H9 (cell line): ENCODE measurements around the gene FLT3LG. TPM values are rescaled to one million over a fixed set of nuclear protein-coding genes. Genes with fewer than 3 reads are reported as not detected.
A peak's percentile ranks its signal among the peaks of the same experiment; 100 is the strongest.

Source experiments
- DNase-seq: peaks from one replicate; pipeline ENCODE4 v3.0.0-alpha.2; 2017
- H2AFZ ChIP-seq: one replicate; pipeline ENCODE4 v1.6.1; 2013; ENCODE audit warnings: mild to moderate bottlenecking, low read length, control low read depth, moderate library complexity
- H2AK5ac ChIP-seq: 2 replicates; pipeline ENCODE4 v1.6.1; 2013; ENCODE audit warnings: low read length, control low read depth, mixed read lengths; ENCODE audit not compliant: insufficient read length
- H2BK120ac ChIP-seq: one replicate; pipeline ENCODE4 v1.6.1; 2013; ENCODE audit warnings: low read depth, mild to moderate bottlenecking, low read length, control low read depth, inconsistent platforms; ENCODE audit not compliant: poor library complexity, severe bottlenecking
- H2BK12ac ChIP-seq: 2 replicates; pipeline ENCODE4 v1.6.1; 2013; ENCODE audit warnings: low read length, control low read depth, mixed read lengths, low read depth; ENCODE audit not compliant: insufficient read length
- H2BK15ac ChIP-seq: 2 replicates; pipeline ENCODE4 v1.6.1; 2013; ENCODE audit warnings: low read depth, low read length, control low read depth
- H2BK20ac ChIP-seq: one replicate; pipeline ENCODE4 v1.6.1; 2013; ENCODE audit warnings: low read depth, mild to moderate bottlenecking, low read length, control low read depth, inconsistent platforms; ENCODE audit not compliant: poor library complexity, severe bottlenecking
- H2BK5ac ChIP-seq: 2 replicates; pipeline ENCODE4 v1.6.1; 2013; ENCODE audit warnings: low read length, control low read depth, mixed read lengths; ENCODE audit not compliant: insufficient read length
- H3K14ac ChIP-seq: 2 replicates; pipeline ENCODE4 v1.6.1; 2013; ENCODE audit warnings: low read length, control low read depth; ENCODE audit not compliant: insufficient read depth
- H3K18ac ChIP-seq: 2 replicates; pipeline ENCODE4 v1.6.1; 2013; ENCODE audit warnings: low read depth, mild to moderate bottlenecking, mixed read lengths, low read length, control low read depth; ENCODE audit not compliant: insufficient read length
- H3K23ac ChIP-seq: 2 replicates; pipeline ENCODE4 v1.6.1; 2013; ENCODE audit warnings: low read length, control low read depth, mixed read lengths, low read depth; ENCODE audit not compliant: insufficient read length
- H3K23me2 ChIP-seq: 2 replicates; pipeline ENCODE4 v1.6.1; 2013; ENCODE audit warnings: low read depth, mild to moderate bottlenecking, mixed read lengths, low read length, control low read depth; ENCODE audit not compliant: insufficient read length, poor library complexity, severe bottlenecking
- H3K27ac ChIP-seq: 2 replicates; pipeline ENCODE4 v1.5.1; 2013; ENCODE audit warnings: low read length, control low read depth, mixed read lengths, low read depth; ENCODE audit not compliant: insufficient read length
- H3K27me3 ChIP-seq: 2 replicates; pipeline ENCODE4 v1.6.1; 2013; ENCODE audit warnings: low read length, control low read depth, inconsistent platforms; ENCODE audit not compliant: insufficient read depth
- H3K4ac ChIP-seq: 2 replicates; pipeline ENCODE4 v1.6.1; 2013; ENCODE audit warnings: low read depth, mild to moderate bottlenecking, control low read depth, inconsistent platforms, low read length, moderate library complexity
- H3K4me1 ChIP-seq: 2 replicates; pipeline ENCODE4 v1.6.1; 2013; ENCODE audit warnings: low read length, control low read depth, inconsistent platforms; ENCODE audit not compliant: insufficient read depth
- H3K4me2 ChIP-seq: 2 replicates; pipeline ENCODE4 v1.6.1; 2013; ENCODE audit warnings: low read length, control low read depth, mixed read lengths; ENCODE audit not compliant: insufficient read length, insufficient read depth
- H3K56ac ChIP-seq: 2 replicates; pipeline ENCODE4 v1.6.1; 2013; ENCODE audit warnings: low read depth, mild to moderate bottlenecking, mixed read lengths, low read length, control low read depth; ENCODE audit not compliant: insufficient read length
- H3K79me1 ChIP-seq: 2 replicates; pipeline ENCODE4 v1.6.1; 2013; ENCODE audit warnings: low read depth, mild to moderate bottlenecking, moderate library complexity, low read length, control low read depth, inconsistent platforms; ENCODE audit not compliant: insufficient read depth, poor library complexity, severe bottlenecking
- H3K79me2 ChIP-seq: 2 replicates; pipeline ENCODE4 v1.6.1; 2013; ENCODE audit warnings: low read length, control low read depth, inconsistent platforms; ENCODE audit not compliant: insufficient read depth
- H3K9ac ChIP-seq: 2 replicates; pipeline ENCODE4 v1.6.1; 2013; ENCODE audit warnings: low read length, control low read depth, mixed read lengths; ENCODE audit not compliant: insufficient read length; ENCODE audit errors: extremely low read depth
- H3K9me3 ChIP-seq: one replicate; pipeline ENCODE4 v1.6.1; 2013; ENCODE audit warnings: low read depth, low read length, inconsistent platforms; ENCODE audit not compliant: control insufficient read depth
- H3T11ph ChIP-seq: one replicate; pipeline ENCODE4 v1.6.1; 2013; ENCODE audit warnings: mild to moderate bottlenecking, low read length, control low read depth, inconsistent platforms
- H4K20me1 ChIP-seq: one replicate; pipeline ENCODE4 v1.6.1; 2013; ENCODE audit not compliant: control insufficient read depth, insufficient read length, insufficient read depth
- H4K5ac ChIP-seq: 2 replicates; pipeline ENCODE4 v1.6.1; 2013; ENCODE audit warnings: low read depth, mild to moderate bottlenecking, mixed read lengths, low read length, control low read depth; ENCODE audit not compliant: insufficient read length
- H4K8ac ChIP-seq: replicated peaks from 2 replicates; pipeline ENCODE4 v1.6.1; 2013; ENCODE audit warnings: low read length, control low read depth, mixed read lengths, low read depth; ENCODE audit not compliant: insufficient read length
- H4K91ac ChIP-seq: 2 replicates; pipeline ENCODE4 v1.6.1; 2013; ENCODE audit warnings: low read depth, mild to moderate bottlenecking, moderate library complexity, mixed read lengths, low read length, control low read depth; ENCODE audit not compliant: insufficient read length
- H3K27ac Mint-ChIP-seq, 3 experiments: 2 replicates in 2 of 3; 3 replicates in 1 of 3; pipeline ENCODE4 v1.8.0; 2020 to 2021; ENCODE audit warnings: mixed read lengths in 3 of 3, mild to moderate bottlenecking in 1 of 3, moderate library complexity in 1 of 3
- H3K27me3 Mint-ChIP-seq: 2 replicates; pipeline ENCODE4 v1.8.0; 2021; ENCODE audit warnings: low read depth, mild to moderate bottlenecking, moderate library complexity, mixed read lengths
- H3K36me3 Mint-ChIP-seq, 3 experiments: 2 replicates in 2 of 3; 3 replicates in 1 of 3; pipeline ENCODE4 v1.8.0; 2020 to 2021; ENCODE audit warnings: low read depth in 3 of 3, mixed read lengths in 3 of 3; ENCODE audit not compliant: insufficient read depth in 1 of 3
- H3K4me1 Mint-ChIP-seq, 2 experiments: 2 replicates each; pipeline ENCODE4 v1.8.0; 2020; ENCODE audit warnings: mixed read lengths in 2 of 2
- H3K4me3 Mint-ChIP-seq, 2 experiments: 2 replicates in 1 of 2; 3 replicates in 1 of 2; pipeline ENCODE4 v1.8.0; 2020 to 2021; ENCODE audit warnings: mild to moderate bottlenecking in 2 of 2, mixed read lengths in 2 of 2, moderate library complexity in 1 of 2
- H3K9me3 Mint-ChIP-seq, 2 experiments: 2 replicates in 1 of 2; 3 replicates in 1 of 2; pipeline ENCODE4 v1.8.0; 2020; ENCODE audit warnings: mild to moderate bottlenecking in 2 of 2, mixed read lengths in 2 of 2, moderate library complexity in 1 of 2
- WGBS: extraction: QIAGEN DNeasy Blood & Tissue Kit; methylation state at CpG from one replicate; pipeline ENCODE4 v1.1.7; 2013; ENCODE audit warnings: missing lambda C conversion rate, low lambda C conversion rate, mixed read lengths; ENCODE audit not compliant: insufficient read length; ENCODE audit errors: extremely low coverage; 5-methylcytosine and 5-hydroxymethylcytosine counted together
- total RNA-seq: library from RNA; stranded (reverse); gene quantifications from 2 replicates; pipeline ENCODE4 v1.2.1, GENCODE V29; 2021
- TF ChIP-seq, protein P1 (sequence below): fragments of 200-600 bp; sonication (generic); conservative IDR thresholded peaks from 3 replicates; pipeline ENCODE4 v1.8.0; 2021; ENCODE audit warnings: antibody characterized with exemption, mild to moderate bottlenecking

The FLT3LG gene
- total RNA-seq, 1 experiment from 2014 or later, result 2.1 TPM

DNA sequence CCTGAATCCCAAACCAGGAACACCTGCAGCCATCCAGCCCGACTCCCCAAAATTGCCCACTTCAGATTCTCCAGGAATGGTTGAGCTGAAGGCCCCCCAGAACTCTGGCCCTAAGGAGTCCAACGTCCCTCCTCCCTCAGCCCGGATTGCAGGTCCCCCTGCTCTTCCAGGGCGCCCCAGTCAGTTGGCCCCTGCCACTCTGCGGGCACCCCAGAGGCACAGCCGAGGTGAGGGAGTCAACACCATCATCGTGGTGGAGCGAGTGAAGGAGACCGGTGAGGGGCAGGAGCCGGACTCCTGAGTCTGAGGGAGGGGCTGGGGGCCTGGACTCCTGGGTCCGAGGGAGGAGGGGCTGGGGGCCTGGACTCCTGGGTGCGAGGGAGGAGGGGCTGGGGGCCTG, 46.7 kb upstream of the FLT3LG start:
- Histone ChIP-seq H2AFZ (no peak overlapping the region), H2BK12ac (no peak overlapping the region), H3K4ac (no peak overlapping the region), H3K27me3 (peaks cover 24% of the 10 kb centered on the region; the same call in 1 of the 2 replicates), H2BK5ac (no peak overlapping the region), H2AK5ac (no peak overlapping the region), H3K23ac (no peak overlapping the region), H3K79me1 (no peaks in the 10 kb centered on the region), H3T11ph (no peak overlapping the region), H3K56ac (no peak overlapping the region), H4K20me1 (no peaks in the 10 kb centered on the region), H3K9me3 (no peaks in the 10 kb centered on the region), H3K14ac (no peak overlapping the region), H3K9ac (no peak overlapping the region), H3K18ac (no peak overlapping the region), H3K79me2 (no peaks in the 10 kb centered on the region), H3K27ac (no peak overlapping the region), H4K91ac (no peak overlapping the region), H2BK120ac (no peak overlapping the region), H4K8ac (no peak overlapping the region), H3K4me2 (no peak overlapping the region), H3K4me1 (peaks cover 2% of the 10 kb centered on the region), H2BK20ac (no peak overlapping the region), H4K5ac (no peak overlapping the region), H2BK15ac (no peak overlapping the region), H3K23me2 (peaks cover 23% of the 10 kb centered on the region)
- TF ChIP-seq, protein P1, sequence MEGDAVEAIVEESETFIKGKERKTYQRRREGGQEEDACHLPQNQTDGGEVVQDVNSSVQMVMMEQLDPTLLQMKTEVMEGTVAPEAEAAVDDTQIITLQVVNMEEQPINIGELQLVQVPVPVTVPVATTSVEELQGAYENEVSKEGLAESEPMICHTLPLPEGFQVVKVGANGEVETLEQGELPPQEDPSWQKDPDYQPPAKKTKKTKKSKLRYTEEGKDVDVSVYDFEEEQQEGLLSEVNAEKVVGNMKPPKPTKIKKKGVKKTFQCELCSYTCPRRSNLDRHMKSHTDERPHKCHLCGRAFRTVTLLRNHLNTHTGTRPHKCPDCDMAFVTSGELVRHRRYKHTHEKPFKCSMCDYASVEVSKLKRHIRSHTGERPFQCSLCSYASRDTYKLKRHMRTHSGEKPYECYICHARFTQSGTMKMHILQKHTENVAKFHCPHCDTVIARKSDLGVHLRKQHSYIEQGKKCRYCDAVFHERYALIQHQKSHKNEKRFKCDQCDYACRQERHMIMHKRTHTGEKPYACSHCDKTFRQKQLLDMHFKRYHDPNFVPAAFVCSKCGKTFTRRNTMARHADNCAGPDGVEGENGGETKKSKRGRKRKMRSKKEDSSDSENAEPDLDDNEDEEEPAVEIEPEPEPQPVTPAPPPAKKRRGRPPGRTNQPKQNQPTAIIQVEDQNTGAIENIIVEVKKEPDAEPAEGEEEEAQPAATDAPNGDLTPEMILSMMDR, result no peak
- H3K27ac Mint-ChIP-seq, result no peak overlapping the region
- peaks cover 4 to 9% of the 10 kb centered on the region in 2 experiments; a peak in 3 of 5 replicates for H3K9me3 Mint-ChIP-seq
- H3K4me3 Mint-ChIP-seq, result peak overlapping the region; percentile 46 to 75; a peak in 4 of 5 replicates
- peaks cover 81% of the 10 kb centered on the region for H3K27me3 Mint-ChIP-seq
- H3K4me1 Mint-ChIP-seq, result peaks cover 56 to 75% of the 10 kb centered on the region in 2 experiments
- no CpG with 5 or more reads among the region's 12 CpGs for WGBS
- H3K36me3 Mint-ChIP-seq, result peaks cover 3 to 11% (median 6%) of the 10 kb centered on the region in 3 experiments
- no peak for DNase-seq
